Activated CD4-positive, alpha-beta T cell treated with anti-CD3 and anti-CD28 coated beads, Interleukin-2, amount 50 U/mL, for 24 hours (primary cell): Measurements from ENCODE around the gene ITGB8.

Experiments used
- DNase-seq, 2 donors: peaks; one replicate each; pipeline ENCODE4 v3.0.0-alpha.2; 2020; ENCODE audit warnings: low read depth in 1 of 2, low spot score in 1 of 2

ITGB8 gene

DNA sequence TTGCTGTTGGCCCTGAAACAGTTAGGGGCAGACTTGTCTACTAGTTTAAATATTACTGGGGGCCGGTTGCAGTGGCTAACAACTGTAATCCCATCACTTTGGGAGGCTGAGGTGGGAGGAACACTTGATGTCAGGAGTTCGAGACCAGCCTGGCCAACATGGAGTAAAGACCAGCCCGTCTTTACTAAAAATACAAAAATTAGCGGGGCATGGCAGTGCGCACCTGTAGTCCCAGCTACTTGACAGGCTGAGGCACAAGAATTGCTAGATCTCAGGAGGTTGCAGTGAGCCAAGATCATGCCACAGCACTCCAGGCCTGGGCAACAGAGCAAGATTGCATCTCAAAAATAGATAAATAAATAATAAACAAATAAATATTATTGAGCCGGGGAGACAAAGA, 7.6 kb downstream of the ITGB8 start:
- no peak for DNase-seq

DNA sequence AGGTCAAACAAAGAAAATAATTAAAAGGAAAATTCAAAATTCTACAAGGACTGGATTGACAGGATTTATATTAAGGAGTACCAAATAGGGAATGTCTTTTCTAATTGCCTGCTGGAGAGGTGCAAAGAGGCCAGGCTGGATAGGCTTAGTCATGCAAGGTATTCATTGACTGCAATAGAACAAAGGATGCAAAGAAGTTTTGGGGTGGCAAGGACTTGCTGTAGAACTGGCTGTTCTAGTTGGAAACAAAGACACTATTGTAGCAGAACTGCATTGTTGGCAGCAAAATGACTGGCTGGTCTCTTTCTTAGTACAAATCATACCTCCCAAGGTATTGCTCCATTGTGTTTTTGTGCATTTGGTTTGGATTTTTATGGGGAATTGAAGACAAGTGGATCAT, 10.1 kb downstream of the ITGB8 start:
- no peak for DNase-seq

DNA sequence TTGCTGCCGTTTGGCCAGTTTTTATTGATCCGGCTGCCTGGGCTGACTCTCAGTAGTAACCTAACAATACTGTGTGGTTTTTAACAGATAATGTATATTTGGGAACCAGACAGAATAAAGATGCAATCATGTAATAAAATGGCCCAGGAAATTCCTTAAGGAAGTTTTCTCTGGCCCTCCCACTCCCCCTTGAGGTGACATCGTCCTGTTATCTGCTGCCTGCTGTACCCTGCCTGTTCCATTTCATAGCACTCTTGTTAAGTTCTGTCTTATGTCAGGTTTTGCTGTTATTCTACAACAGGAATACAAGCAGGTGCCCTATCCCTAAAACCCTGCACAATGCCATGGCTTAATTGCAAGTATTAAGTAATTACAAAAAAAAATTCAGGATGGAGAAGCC, 12.5 kb downstream of the ITGB8 start:
- DNase-seq, result no peak

DNA sequence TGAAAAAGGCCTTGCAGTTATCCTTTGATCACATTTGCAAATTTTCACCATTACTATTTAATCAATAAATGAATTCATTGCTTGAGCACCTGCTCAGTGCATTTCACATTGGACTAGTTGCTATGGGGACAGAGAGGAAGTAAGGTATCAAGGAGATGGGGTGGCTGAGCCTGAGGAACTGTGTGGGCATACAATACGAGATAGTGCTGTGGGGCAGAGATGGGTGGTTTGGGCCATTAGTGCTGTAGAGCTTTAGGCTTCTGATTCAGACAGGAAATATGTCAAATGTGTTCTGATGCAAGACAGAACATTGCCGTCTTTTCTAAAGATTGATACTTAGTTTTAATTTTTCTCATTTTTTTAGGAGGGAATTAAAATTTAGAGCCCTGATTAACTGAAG, 13.2 kb downstream of the ITGB8 start:
- DNase-seq, result no peak

DNA sequence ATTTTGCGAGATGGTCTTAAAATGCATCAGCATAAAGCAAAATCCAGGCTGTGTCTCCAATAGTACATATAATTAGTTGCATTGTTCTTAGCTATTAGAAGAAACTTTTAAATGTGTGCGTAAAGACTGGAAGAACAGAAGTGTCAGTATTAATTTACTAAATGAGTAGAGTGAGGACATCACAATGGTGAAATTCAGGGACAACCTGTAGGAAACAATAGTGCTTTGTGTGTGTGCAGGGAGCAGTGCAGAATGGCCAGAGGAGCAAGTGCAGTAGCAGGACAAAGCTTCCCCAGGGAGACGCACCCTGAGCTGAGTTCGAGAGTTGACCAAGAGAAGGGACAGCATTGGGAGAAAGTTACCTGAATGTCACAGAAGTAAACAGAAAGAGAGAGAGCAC, 13.7 kb downstream of the ITGB8 start:
- no peak for DNase-seq

DNA sequence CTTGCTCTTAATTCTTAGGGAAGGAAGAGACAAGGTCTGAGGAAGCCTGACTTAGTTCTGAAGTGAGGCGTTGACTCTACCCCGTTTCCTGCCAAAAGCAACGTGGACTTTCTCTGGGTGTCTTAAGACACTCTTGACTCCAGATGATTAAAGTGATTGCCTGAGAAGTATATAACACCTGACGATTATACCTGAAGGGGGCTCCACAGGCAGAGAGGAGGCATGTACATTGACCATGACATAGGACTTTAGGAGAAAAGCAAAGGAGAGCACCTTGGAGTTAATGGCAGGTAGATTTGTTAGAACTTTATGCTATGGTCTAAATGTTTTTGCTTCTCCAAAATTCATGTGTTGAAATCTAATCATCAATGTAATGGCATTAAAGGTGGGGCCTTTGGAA, 15.9 kb downstream of the ITGB8 start:
- no peak for DNase-seq

DNA sequence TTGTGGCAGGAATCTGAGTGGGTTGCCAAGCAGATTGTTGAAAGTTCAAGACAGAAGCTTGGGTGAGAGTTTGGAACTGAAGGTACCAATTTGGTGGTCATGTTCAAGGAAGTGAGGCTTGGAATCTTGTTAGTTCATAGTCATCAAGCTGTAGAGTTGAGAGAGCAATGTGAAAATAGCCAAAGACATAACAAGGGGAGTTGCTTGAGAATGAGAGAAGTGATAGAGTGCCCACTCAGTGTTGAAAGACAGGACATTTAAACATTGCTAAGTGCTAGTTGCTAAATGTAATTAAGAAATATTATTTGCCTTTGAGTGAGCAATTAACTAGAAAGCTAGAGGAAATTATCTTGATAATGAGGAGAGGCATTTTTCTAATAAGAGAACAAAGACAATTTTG, 17.0 kb downstream of the ITGB8 start:
- no peak for DNase-seq

DNA sequence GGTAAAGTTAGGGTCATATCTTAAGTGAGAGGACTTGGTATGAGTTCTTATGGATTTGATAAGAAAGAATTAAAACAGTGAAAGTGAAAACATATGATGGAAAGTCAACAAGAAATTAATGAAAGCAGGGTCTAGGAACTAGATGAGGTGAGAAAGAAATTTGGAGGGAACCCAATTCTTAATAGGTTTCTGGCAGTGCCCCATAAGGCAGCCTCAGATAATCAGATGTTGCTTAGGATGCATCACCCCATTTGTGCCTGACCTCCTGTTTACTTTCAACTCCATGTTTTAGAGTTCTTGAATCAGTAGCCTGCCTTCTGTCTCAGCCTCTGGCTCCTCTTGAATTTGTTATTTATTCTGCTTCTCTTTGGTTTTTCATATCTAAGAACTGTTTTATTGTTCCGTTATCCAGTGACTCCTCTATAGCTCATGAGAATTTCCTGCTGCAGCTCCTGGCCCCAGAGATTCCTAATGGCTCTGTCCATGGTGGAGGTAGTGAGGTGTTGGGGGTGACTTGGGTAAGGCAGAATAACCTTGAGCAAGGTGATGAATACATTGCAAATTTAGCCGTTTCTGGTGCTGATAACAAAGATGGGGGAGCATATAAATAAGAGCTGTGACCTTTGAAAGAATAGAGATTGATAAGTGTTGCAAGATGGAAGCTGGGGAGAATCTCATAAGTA, 17.6 kb downstream of the ITGB8 start:
- no peak for DNase-seq

DNA sequence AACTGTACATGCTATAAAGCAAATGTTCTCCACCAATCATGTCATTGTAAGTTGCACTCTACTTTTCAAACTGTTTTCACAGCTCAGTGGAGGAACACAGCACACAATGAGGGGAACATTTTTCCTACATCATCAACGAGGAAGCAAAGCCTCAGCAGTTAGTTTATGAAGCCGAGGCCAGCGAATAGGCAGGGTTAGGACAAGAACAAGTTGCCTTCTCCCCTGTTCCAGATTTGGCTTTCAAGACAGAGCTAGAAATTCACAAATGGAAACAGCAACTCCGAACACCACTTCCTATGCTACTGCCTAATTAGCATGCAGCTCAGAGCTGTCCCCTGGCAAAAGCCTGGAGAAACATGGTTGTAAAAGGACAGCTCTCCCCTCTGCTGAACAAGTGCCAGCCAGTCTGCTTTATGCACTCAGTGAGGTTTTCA, 19.8 kb downstream of the ITGB8 start:
- DNase-seq, result no peak

DNA sequence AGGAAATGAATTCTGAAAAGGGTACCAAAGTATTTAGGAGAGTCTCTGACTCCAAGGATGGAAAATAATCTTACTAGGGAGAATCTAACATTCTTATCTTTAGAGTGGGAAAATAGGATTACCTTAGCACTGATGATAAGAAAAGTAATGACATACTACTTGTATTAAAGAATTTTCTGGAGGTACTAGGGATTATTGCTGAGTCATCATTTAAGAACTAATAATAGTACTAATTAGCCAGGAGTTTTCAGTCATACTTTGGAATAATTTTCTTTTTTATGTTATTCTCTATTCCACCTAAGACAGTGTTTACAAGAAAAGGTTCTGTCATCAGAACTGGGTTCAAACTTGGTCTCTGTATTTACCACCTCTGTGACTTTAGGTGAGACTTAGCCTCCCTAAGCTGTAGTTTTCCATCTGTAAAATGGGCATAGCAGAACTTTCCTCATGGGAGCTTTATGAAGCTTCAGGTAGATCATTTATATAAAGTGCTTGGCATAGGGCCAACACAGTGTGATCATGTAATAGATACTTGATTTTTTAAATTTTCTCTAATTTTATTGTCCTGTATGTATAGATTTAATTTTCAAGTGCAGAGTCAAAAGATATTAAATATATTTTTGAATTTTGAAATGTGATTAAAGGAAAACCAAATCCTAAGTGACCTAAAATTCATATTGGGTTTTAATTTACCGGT, 20.4 kb downstream of the ITGB8 start:
- DNase-seq, result no peak

DNA sequence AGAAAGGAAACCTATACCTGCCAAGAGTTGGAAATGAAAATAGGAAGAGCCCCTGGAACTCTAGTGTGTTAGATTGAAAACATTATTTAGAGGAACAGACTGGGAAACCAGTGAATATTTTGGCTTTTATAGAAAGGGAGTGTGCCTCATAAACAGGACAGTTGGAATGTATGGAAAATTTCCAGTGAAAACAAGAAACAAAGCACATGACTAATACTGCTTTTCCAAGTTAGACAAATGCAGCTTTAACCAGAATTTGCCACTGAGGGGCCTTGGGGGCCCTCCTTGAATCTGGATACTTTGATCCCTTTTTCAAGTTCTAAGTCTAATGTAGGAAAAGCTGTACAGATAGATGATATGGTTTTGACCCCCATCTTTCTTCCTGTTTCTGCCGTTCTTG, 21.2 kb downstream of the ITGB8 start:
- no peak for DNase-seq

DNA sequence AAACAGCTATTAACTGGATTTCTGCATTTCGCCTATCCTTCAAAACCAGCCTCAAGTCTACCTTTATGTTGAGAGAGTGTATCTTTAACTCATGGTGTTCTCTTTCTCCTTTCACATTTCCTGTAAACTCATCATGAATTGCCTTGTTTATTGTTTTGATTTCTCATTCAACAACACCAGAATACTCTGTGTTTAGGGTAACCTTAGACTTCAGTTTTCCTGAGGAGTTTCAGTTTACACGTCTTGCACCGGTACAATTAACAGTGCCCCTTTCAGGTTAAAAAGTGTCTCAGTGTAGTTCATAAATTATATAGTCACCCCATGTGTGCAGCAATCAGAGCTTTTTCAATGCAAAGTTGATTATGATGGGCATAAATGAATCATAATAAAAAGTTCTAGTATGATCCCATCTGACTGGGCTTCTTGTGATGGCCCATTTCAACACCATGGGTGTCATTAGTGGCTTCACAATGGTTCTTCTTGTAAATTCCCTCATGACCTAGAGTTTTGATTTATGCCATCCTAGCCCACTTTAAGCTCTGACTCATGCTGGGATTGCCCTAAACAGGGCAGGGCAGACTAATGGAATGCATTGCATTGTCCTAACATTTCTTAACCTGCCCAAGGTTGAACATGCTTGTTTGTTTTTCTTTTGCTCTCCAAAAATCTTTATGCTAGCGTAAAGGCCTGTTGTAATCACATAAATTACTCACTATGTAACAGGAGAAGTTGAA, 22.0 kb downstream of the ITGB8 start:
- DNase-seq, result no peak

DNA sequence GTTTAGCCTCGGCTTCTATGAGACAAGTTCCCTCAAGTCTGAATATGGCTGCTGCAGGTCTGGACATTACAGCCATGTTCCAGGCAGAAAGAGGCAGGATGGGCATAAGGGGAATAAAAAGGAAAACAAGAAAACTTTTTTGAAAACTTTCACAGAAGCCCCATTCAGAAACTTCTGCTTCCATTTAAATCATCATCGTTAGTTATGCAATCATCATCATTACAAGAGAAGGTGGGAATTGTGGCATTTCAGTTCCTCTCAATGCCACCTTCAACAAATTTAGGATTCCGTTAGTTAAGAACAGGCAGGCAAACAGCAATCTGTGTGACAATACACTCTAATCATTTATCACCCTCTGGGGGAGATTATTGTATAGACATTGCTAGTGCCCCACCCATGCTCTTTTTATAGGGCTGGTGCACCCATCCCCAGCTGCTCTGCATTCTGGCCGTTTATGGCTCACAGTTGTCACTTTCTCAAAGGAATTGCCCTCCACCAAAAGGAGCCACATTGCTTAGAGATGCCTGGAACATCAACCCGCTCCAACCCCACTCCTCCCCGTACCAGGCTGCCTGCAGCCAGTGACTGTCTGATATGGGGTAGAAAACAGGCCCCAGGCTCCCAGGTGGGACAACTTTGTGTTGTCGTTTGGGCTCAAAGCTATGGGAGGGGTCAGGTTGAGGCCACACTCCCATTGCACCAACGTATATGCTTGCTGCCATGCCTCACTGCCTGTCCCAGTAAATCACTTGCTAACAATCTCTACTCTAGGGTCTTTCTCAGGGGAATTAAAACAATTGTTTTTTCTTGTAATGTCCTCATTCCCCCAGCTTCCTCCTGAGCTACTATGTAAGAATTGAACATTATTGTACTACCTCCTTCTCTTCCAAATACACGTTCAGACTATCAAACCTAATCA, 24.2 kb downstream of the ITGB8 start:
- DNase-seq, result no peak

DNA sequence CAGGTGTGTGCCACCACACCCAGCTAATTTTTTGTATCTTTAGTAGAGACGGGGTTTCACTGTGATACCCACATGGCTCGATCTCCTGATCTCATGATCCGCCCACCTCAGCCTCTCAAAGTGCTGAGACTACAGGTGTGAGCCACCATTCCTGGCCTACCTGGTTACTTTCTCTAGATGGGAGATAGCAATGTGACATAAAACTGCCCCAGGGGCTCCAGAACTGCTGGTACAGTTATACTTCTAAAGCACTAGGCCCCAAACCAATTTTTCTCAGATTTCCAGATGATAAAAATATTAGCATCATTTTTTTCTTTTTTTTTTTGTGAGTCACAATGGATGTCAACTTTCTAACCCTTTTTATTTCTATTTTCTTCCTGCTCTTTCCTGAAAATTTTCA, 27.4 kb downstream of the ITGB8 start:
- no peak for DNase-seq

DNA sequence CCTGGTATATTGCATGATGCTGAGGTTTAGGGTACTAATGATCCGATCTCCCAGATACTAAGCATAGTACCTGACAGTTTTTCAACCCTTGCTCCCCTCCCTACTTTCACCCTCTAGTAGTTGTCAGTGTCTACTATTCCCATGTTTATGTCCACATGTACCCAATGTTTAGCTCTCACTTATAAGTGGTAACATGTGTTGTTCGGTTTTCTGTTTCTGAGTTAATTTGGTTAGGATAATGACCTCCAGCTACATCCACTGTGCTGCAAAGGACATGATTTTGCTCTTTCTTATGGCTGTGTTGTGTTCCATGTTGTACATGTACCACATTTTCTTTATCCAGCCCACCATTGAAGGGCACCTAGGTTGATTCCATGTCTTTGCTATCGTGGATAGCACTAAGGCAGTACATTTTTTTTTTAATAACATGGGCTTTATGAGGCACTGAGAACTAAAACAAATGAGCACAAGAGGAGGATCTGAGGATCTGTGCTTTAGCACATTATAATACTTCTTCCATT, 28.1 kb downstream of the ITGB8 start:
- no peak for DNase-seq

DNA sequence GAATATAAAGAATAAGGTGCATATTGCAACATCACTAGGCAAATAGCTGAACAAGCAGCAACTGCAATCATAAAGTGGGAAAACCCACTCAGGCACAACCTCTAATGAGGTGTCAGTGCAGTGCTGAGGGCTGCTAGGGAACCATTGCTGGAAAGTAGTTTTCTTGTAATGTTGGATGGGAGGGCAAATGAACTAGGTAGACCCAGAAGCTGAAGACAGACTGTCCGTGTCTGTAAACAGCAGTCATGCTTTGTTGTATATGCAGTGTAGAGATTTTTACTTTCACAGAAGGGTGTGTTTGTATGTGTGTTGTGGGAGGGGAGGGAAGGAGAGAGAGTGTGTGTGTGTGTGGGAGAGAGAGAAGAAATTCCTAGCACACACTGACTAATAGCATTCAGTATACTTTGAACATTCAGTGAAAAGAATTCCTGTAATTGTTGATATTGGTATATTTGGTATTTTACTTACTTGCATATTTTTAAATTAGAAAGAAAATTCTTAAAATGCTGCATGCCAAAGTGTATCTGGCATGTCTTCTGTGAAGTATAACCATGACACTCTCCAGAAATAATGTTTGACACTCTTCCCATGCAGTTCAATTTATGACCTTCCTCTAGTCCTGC, 28.8 kb downstream of the ITGB8 start:
- DNase-seq, result no peak

DNA sequence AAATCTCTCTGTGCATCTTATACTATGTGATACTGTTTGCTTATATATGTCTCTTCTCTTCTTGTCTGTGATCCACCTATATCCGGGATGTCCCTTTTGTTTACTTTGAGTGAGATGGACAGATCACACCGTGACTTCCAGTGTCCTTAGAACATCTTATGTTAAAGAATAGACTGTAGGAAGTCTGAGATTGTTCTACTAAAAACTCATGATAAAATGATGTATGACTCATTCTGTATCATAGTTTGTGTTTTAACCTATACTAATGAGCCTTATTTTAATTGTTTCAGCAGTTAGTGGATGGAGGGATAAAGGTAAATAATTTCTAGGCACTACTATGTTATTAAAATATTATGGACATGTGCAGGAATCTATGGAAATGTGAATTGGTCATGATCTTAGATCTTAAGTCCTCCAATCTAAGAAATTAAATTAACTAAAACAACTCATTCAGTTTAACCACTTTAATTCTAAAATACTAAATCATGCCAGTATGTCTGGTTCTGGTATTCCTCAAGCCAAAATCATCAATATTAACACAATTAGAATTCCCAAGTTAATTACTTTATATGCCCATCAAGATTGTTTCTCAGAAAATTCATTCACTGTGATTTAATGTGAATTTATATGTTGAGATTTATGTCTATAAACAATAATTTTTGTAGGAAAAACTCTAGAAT, 32.0 kb downstream of the ITGB8 start:
- no peak for DNase-seq

DNA sequence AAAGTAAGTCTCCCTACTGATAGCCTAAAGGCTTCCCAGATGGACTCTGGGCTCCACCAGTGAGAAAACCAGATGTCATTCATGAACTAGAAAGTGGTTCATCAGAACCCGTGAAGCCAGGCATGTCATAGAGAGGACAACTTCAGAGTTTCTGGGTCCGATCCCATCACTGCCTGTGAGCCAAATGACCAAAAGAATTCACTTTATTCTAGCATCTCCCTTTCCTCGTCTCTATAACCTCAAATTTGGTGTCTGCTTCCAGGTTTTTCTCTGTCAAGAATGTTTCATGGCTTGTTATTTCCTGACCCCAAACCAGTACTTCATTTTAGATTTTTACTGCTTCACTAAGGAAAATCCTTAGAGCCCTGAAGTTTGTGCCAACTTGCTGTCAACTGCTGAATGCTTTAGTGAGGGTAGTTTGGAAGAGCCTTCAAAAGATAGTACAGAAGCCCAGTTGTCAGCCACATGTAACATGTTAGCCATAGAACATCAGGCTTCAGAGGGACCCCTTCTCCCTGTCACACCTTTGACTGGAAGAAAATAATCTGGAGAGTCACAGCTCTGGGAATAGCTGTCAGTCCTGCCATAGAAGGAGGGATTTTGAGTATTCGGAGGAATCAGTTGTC, 34.0 kb downstream of the ITGB8 start:
- no peak for DNase-seq

DNA sequence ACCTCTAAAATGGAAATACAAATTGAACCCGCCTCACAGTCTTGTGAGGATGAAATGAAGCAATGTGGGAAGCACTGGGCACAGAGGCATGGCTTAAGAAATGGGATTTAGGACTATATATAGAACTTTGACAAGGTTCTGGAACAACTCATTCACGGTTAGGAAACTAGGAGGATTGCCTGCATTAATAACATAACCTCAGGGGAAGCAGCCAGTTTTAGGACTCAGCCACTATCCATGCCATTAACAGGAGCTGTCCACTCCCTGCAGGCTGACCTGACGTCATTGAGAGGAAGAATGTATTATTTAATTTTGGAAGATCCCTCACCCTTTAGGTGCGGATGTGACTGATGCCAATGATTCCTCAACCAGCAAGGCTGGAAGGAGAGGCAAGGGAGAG, 34.8 kb downstream of the ITGB8 start:
- no peak for DNase-seq

DNA sequence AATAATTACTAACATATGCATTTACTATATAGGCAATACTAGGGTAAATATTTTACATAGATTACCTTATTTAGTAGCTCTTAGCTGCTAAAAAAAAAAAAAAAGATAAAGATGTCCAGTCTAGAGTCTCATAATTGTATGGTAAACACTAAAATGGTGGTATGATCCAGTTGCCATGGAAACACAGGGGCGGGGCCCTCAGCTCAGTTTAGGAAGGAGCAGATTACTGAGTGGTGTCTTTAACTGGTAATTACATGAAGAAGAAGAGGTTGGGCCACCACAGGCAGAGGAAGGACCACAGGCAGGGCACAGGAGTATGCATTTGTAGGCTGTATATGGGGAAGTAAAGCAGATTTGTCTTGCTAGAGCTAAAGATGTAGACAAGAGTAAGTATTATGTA, 43.7 kb downstream of the ITGB8 start:
- no peak for DNase-seq
